Activated naive CD4-positive, alpha-beta T cell treated with anti-CD3 and anti-CD28 coated beads for 36 hours (primary cell): ENCODE measurements around the gene POMT1. TPM values are rescaled to one million over a fixed set of nuclear protein-coding genes. Genes with fewer than 3 reads are reported as not detected.

Source experiments
- CTCF ChIA-PET: fragments of 350-600 bp; sonication (Branson Sonifier 250); formaldehyde crosslinking; loops from one replicate; lab custom pipeline; 2021; ENCODE audit warnings: antibody characterized with exemption; lab: Charles Lee
- DNase-seq: peaks from one replicate; pipeline ENCODE4 v3.0.0-alpha.2; 2020
- H3K27ac Mint-ChIP-seq: one replicate; pipeline ENCODE4 v1.8.0; 2021; ENCODE audit warnings: mild to moderate bottlenecking, mixed read lengths
- H3K27me3 Mint-ChIP-seq: one replicate; pipeline ENCODE4 v1.8.0; 2021; ENCODE audit warnings: low read depth, mixed read lengths
- H3K36me3 Mint-ChIP-seq: one replicate; pipeline ENCODE4 v1.8.0; 2021; ENCODE audit warnings: low read depth, mixed read lengths
- H3K4me1 Mint-ChIP-seq: one replicate; pipeline ENCODE4 v1.8.0; 2021; ENCODE audit warnings: low read depth, mixed read lengths
- H3K4me3 Mint-ChIP-seq: one replicate; pipeline ENCODE4 v1.8.0; 2021; ENCODE audit warnings: mild to moderate bottlenecking, moderate library complexity, mixed read lengths
- H3K9me3 Mint-ChIP-seq: one replicate; pipeline ENCODE4 v1.8.0; 2021; ENCODE audit warnings: mixed read lengths
- intact Hi-C: fragments of 100-400 bp; cut with micrococcal nuclease; formaldehyde crosslinking; loops from one replicate; pipeline ENCODE4 v1.15.1; 2023
- total RNA-seq, 2 experiments: library from RNA; stranded (reverse); gene quantifications; one replicate each; pipeline ENCODE4 v1.2.3, GENCODE V29; 2021

POMT1 gene
- total RNA-seq, 2 experiments from 2014 or later: 28.7 to 33.8 TPM

GRCh38 chr9:131478421-131478868 lies 24.3 kb upstream of the POMT1 start:
- no peaks in the 10 kb centered on the region for H3K9me3 Mint-ChIP-seq

DNA sequence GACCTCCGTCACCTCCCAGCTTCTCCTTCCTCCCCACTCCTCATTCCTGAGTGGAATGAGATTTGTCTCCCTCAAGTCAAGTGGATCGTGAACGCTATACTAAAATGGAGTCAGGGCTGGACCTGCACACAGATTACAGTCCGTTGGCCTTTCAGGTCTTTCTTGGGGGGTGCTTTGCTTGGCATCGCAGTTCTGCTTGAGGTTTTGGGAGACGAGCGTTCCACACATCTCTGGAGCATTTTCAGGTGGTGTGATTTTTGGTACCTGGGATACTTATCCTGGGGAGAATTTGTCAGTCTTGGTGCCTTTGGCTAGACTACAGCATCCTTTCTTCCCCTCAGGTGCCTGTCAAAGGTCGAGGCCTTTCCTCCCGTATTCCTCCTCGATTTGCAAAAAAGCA lies 23.8 kb upstream of the POMT1 start:
- Mint-ChIP-seq H3K9me3 (no peaks in the 10 kb centered on the region), H3K36me3 (peaks cover 36% of the 10 kb centered on the region), H3K4me1 (peaks cover 7% of the 10 kb centered on the region), H3K27me3 (no peaks in the 10 kb centered on the region), H3K4me3 (no peak overlapping the region), H3K27ac (no peak overlapping the region)
- intact Hi-C loops: loop anchor here (1.0 to 2.0 kb wide), 2 partner anchors 86 to 129 kb away; no protein-coding TSS in a partner anchor
- CTCF ChIA-PET: interaction anchor here (1.1 to 1.7 kb wide), 6 partner anchors 20 to 129 kb away, joined by 3 to 9 read pairs (median 4); no protein-coding TSS in a partner anchor
- no peak for DNase-seq

More at GRCh38 chr9:131478421-131478868, 24.3 kb upstream of the POMT1 start:
- H3K4me3 Mint-ChIP-seq: no peak overlapping the region
- no peak overlapping the region for H3K27ac Mint-ChIP-seq
- peaks cover 38% of the 10 kb centered on the region for H3K36me3 Mint-ChIP-seq
- CTCF ChIA-PET: interaction anchor here (0.5 to 1.7 kb wide), 8 partner anchors 9 to 488 kb away, joined by 3 to 6 read pairs (median 4); no protein-coding TSS in a partner anchor
- peaks cover 7% of the 10 kb centered on the region for H3K4me1 Mint-ChIP-seq
- H3K27me3 Mint-ChIP-seq: no peaks in the 10 kb centered on the region
- intact Hi-C loops: loop anchor here (1.0 to 2.0 kb wide), 2 partner anchors 86 to 128 kb away; no protein-coding TSS in a partner anchor
- peak; percentile 66 for DNase-seq

DNA sequence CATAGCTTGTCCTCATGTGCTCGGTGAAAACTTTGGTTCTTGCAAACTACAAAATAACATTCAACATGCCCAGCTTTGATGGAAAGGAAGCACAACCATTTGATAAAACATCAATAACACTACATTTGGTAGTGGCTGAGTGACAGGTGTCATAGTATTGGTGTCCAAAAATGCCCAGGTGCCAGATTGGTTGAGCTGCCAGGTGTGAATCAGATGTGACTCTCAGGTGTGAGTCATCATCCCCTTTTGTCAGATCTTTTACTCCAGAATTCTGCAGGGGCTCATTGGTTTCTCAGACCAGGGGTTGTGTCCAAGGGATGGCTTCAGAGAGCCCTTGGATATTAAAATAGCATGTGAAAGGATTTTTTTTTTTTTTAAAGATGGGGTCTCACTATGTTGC lies 22.5 kb upstream of the POMT1 start:
- Mint-ChIP-seq H3K9me3 (no peaks in the 10 kb centered on the region), H3K4me3 (no peak overlapping the region), H3K36me3 (peaks cover 37% of the 10 kb centered on the region), H3K4me1 (peaks cover 7% of the 10 kb centered on the region), H3K27me3 (no peaks in the 10 kb centered on the region), H3K27ac (no peak overlapping the region)
- DNase-seq: peak; percentile 30
- intact Hi-C loops: no loop called here
- CTCF ChIA-PET: interaction anchor here (1.0 to 1.6 kb wide), 6 partner anchors 12 to 131 kb away, joined by 3 to 9 read pairs (median 4); no protein-coding TSS in a partner anchor

DNA sequence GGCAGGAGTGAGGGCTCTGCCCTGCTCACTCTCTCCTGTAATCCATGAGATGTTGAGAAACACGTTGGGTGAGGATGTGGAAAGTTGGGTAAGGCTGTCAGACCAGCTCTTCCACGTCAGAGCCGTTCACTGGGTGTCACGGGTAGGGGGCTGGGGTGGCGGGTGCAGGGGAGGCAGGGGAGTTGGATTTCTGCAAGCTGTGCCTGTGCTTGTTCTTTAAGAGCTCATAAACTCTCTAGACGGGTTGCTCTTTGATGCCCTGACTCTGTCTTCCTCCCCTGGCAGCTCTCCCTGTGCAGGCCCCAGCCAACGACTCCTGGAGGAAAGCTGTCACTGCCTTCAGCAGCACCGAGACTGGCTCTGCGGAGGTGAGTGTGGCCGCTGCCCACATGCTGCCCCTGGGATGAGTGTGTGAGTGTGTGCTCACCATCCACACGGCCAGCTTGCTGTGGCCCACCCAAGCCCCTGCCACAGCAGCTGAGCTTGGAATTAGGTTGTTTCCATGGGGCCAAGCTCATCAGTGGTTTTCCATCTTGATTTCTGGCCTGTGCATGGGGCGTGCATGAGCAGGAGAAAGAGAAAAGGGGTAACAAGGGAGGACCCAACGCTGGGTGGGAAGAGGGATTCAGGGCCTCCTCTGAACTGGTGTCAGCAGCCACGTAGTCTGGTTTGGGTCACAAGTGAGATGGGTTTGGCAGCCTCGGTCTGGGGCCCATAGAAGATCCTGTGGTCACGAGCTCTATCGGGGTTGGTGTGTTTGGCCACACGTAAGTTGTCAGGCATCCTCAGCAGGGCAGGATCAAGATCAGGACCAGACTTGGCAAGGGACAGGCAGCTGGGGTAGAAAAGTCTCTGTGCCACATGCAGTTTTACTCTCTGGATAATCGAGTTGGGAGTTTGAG lies 21.0 kb upstream of the POMT1 start:
- peaks cover 42% of the 10 kb centered on the region for H3K36me3 Mint-ChIP-seq
- peaks cover 7% of the 10 kb centered on the region for H3K4me1 Mint-ChIP-seq
- CTCF ChIA-PET: interaction anchor here (1.4 kb wide), 1 partner anchor 18 kb away, joined by 6 read pairs; no protein-coding TSS in a partner anchor
- H3K9me3 Mint-ChIP-seq: no peaks in the 10 kb centered on the region
- intact Hi-C loops: no loop called here
- no peak overlapping the region for H3K27ac Mint-ChIP-seq
- no peak overlapping the region for H3K4me3 Mint-ChIP-seq
- H3K27me3 Mint-ChIP-seq: no peaks in the 10 kb centered on the region
- no peak for DNase-seq

- Mint-ChIP-seq H3K27ac (no peak overlapping the region), H3K4me1 (peaks cover 7% of the 10 kb centered on the region), H3K4me3 (no peak overlapping the region), H3K9me3 (no peaks in the 10 kb centered on the region), H3K36me3 (peaks cover 44% of the 10 kb centered on the region), H3K27me3 (no peaks in the 10 kb centered on the region)
- no peak for DNase-seq
- intact Hi-C loops: no loop called here
- CTCF ChIA-PET: no interaction called here
These were observed 20.2 kb upstream of the POMT1 start for GRCh38 chr9:131482343-131483006.

DNA sequence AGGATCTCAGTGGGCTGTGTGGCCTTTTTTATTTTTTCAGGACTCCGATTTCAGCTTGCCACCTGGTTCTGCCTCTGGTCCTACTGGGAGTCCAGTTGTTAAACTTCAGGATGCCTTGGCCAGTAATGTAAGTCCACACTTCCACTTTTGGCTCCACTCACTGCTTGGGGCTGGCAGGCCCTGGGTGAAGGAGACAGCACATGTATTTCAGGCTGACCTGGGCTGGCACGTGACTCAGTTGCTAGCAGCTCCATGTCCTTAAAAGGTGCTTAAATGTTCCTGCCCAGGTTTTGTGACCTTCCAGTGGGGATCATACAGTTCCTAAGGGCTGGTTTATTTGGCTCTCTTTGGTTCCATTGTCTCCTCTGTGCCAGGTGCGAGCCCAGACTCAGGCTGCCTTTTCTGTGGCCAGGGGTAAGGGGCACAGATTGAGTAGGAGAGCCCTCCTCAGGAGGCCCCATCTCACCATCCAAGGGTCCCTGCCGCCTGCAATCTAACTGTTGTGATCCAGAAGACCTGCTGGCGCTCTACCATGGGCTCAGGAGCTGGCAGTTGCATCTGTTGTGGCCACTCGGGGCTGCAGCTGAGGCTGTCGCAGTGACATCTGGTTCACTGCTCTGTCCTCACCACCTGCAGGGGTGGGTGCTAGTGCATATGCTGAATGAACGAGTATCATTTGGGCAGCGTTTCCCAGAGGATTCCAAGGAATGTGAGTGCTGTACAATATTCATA lies 19.2 kb upstream of the POMT1 start:
- Mint-ChIP-seq H3K27ac (no peak overlapping the region), H3K27me3 (no peaks in the 10 kb centered on the region), H3K4me1 (peaks cover 7% of the 10 kb centered on the region), H3K4me3 (no peak overlapping the region), H3K36me3 (peaks cover 47% of the 10 kb centered on the region), H3K9me3 (no peaks in the 10 kb centered on the region)
- intact Hi-C loops: no loop called here
- no peak for DNase-seq
- CTCF ChIA-PET: no interaction called here

DNA sequence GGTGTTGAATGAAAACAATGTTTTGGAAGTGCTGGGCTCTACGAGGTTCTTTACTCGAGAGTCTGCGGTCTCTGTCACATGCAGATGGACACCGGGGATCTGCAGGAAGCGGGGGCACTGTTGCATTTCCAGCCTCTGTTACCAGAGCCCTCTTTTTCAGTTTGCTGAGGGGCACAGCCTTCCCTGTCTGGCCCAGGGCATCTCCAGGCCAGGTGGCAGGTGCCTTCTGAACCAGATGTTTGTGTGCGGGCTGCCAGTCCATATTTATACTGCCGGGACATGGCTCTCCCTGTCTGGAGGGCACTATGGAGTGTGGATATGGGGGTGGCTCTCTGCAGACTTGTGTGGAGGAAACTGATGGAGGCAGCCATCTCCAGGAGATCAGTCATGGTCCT lies 18.7 kb upstream of the POMT1 start:
- DNase-seq: no peak
- Mint-ChIP-seq H3K27me3 (no peaks in the 10 kb centered on the region), H3K27ac (no peak overlapping the region), H3K4me1 (peaks cover 7% of the 10 kb centered on the region), H3K9me3 (no peaks in the 10 kb centered on the region), H3K36me3 (peaks cover 48% of the 10 kb centered on the region), H3K4me3 (no peak overlapping the region)
- intact Hi-C loops: no loop called here
- CTCF ChIA-PET: no interaction called here

DNA sequence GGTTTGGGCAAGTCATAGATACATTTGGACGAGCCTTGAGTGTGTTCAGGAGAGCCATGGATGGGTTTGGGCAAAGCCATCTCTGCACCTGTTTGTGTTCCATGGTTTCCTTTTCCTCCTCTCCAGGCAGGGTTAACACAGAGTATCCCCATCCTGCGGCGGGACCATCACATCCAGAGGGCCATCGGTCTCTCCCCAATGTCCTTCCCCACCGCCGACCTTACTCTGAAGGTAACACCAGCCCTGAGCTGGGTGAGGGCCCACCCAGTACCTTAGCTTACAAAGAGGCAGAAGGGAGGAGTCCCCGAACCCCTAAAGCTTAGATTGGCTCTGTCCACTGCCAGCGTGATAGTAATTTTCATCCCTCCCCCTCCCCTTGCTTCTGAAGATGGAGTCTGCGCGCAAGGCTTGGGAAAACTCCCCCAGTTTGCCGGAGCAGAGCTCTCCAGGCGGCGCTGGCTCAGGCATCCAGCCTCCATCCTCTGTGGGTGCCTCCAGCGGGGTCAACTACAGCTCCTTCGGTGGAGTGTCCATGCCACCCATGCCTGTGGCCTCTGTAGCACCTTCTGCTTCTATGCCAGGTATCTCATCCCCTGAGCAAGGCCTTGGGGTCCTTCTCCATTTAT lies 18.0 kb upstream of the POMT1 start:
- no peak overlapping the region for H3K27ac Mint-ChIP-seq
- no peaks in the 10 kb centered on the region for H3K27me3 Mint-ChIP-seq
- no peaks in the 10 kb centered on the region for H3K9me3 Mint-ChIP-seq
- H3K4me3 Mint-ChIP-seq: no peak overlapping the region
- CTCF ChIA-PET: no interaction called here
- peaks cover 4% of the 10 kb centered on the region for H3K4me1 Mint-ChIP-seq
- no peak for DNase-seq
- H3K36me3 Mint-ChIP-seq: peaks cover 47% of the 10 kb centered on the region
- intact Hi-C loops: no loop called here

DNA sequence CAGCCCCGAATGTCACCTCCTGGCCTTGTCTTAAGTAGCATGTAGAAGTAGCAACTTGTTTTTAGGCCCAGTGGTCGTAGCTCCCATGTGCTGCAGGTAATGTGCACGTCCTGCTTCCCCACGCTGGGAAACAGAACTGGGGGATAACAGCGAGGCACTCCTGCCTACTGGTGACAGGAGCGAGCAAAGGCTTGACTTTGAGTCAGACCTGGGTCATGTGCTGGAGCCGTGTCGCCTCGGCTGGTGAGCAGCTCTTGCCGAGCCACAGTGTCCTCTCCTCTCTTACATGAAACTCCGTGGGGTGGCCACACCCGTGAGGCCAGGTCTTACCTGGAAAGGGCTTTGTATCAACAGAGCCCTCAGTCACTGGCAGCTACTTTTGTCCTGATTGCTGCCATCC lies 17.5 kb upstream of the POMT1 start:
- Mint-ChIP-seq H3K9me3 (no peaks in the 10 kb centered on the region), H3K36me3 (peaks cover 50% of the 10 kb centered on the region), H3K4me1 (peaks cover under 1% of the 10 kb centered on the region), H3K27ac (no peak overlapping the region), H3K4me3 (no peak overlapping the region), H3K27me3 (no peaks in the 10 kb centered on the region)
- DNase-seq: no peak
- intact Hi-C loops: no loop called here
- CTCF ChIA-PET: no interaction called here

DNA sequence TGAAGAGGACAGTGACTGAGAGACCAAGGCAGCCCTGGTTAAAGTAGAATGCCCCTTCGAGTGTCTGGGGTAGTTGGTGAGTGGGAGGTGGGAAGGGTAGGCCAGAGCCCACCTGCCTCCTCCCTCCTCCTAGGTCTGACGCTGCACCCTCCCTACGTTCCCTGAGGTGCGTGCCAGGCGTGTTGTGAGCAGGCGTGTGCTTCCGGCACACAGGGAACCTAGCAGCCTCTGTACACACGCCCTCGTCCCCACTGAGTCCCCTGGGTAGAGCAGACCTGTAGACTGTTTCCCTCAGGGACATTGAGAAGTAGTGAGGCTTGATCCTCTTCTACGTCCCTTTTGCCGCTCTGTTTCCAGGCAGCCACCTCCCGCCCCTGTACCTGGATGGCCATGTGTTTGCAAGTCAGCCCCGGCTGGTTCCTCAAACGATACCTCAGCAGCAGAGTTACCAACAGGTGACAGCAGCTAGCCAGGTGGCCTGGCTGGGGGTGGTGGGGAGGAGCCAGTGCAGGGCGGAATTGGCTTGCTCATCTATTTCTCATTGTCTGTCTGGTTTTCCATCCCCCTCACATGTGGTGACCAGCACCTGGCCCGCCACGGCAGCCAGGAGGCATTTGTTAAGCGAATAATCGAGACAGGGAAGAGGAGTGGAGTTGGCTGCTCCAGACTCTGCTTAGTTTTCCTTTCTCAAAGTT lies 16.8 kb upstream of the POMT1 start:
- Mint-ChIP-seq H3K4me3 (no peak overlapping the region), H3K27ac (no peak overlapping the region), H3K27me3 (no peaks in the 10 kb centered on the region), H3K4me1 (no peaks in the 10 kb centered on the region), H3K36me3 (peaks cover 57% of the 10 kb centered on the region), H3K9me3 (no peaks in the 10 kb centered on the region)
- DNase-seq: no peak
- CTCF ChIA-PET: no interaction called here
- intact Hi-C loops: no loop called here

GRCh38 chr9:131487001-131487400 lies 15.7 kb upstream of the POMT1 start:
- DNase-seq: no peak
- intact Hi-C loops: no loop called here
- H3K27me3 Mint-ChIP-seq: no peaks in the 10 kb centered on the region
- H3K36me3 Mint-ChIP-seq: peaks cover 55% of the 10 kb centered on the region
- CTCF ChIA-PET: interaction anchor here (0.7 to 1.2 kb wide), 2 partner anchors 9 to 137 kb away, joined by 4 to 5 read pairs; no protein-coding TSS in a partner anchor
- H3K4me1 Mint-ChIP-seq: no peaks in the 10 kb centered on the region
- H3K4me3 Mint-ChIP-seq: no peak overlapping the region
- H3K27ac Mint-ChIP-seq: no peak overlapping the region
- H3K9me3 Mint-ChIP-seq: no peaks in the 10 kb centered on the region
